DMS79 treated with DMSO at 0.1 percent for 48 hours (cell line): ENCODE measurements around the gene LRBA.

ENCODE experiments used
- DNase-seq: peaks from one replicate; lab custom pipeline; 2025; lab: John Stamatoyannopoulos, UW

LRBA gene

GRCh38 chr4:150321113-150321512 lies 694.0 kb downstream of the LRBA start:
- DNase-seq, result no peak

GRCh38 chr4:150318971-150319370 lies 696.1 kb downstream of the LRBA start:
- DNase-seq, result no peak

GRCh38 chr4:150318527-150318926 lies 696.6 kb downstream of the LRBA start:
- DNase-seq, result no peak

GRCh38 chr4:150316332-150317205 lies 698.5 kb downstream of the LRBA start:
- DNase-seq, result no peak

GRCh38 chr4:150315691-150316090 lies 699.4 kb downstream of the LRBA start:
- no peak for DNase-seq

- DNase-seq, result no peak
These were observed 699.9 kb downstream of the LRBA start for GRCh38 chr4:150315175-150315574.

GRCh38 chr4:150314031-150314430 lies 701.1 kb downstream of the LRBA start:
- DNase-seq, result no peak

GRCh38 chr4:150310159-150310895 lies 704.8 kb downstream of the LRBA start:
- no peak for DNase-seq

GRCh38 chr4:150308824-150309472 lies 706.1 kb downstream of the LRBA start:
- DNase-seq, result no peak

GRCh38 chr4:150306719-150307118 lies 708.4 kb downstream of the LRBA start:
- no peak for DNase-seq

- DNase-seq, result no peak
These were observed 709.1 kb downstream of the LRBA start for GRCh38 chr4:150305995-150306394.

GRCh38 chr4:150302553-150302952 lies 712.5 kb downstream of the LRBA start:
- DNase-seq, result no peak

GRCh38 chr4:150299816-150300215 lies 715.3 kb downstream of the LRBA start:
- no peak for DNase-seq

GRCh38 chr4:150297861-150298474 lies 717.1 kb downstream of the LRBA start:
- DNase-seq, result peak; percentile 16

- DNase-seq, result no peak
These were observed 725.2 kb downstream of the LRBA start for GRCh38 chr4:150289881-150290280.

GRCh38 chr4:150289198-150289597 lies 725.9 kb downstream of the LRBA start:
- no peak for DNase-seq

- no peak for DNase-seq
These were observed 728.4 kb downstream of the LRBA start for GRCh38 chr4:150286656-150287055.

- DNase-seq, result no peak
These were observed 731.4 kb downstream of the LRBA start for GRCh38 chr4:150283689-150284088.

- no peak for DNase-seq
These were observed 734.1 kb downstream of the LRBA start for GRCh38 chr4:150280975-150281374.

GRCh38 chr4:150280081-150280895 lies 734.8 kb downstream of the LRBA start:
- no peak for DNase-seq

GRCh38 chr4:150278206-150278605 lies 736.9 kb downstream of the LRBA start:
- no peak for DNase-seq
